DMS79 treated with DMSO at 0.1 percent for 48 hours (cell line): ENCODE results near the gene PLEKHG2.

Source experiments
- DNase-seq: peaks from one replicate; lab custom pipeline; 2025; lab: John Stamatoyannopoulos, UW

Gene PLEKHG2

GRCh38 chr19:39406656-39407409 lies 5.6 kb upstream of the PLEKHG2 start, which contains the start of gene ZFP36:
Gene ZFP36 (plus strand): TSS chr19:39406847. CDS start chr19:39406905, 58 bp downstream.
- peak; percentile 54 for DNase-seq

- no peak for DNase-seq
These were observed 5.1 kb upstream of the PLEKHG2 start for GRCh38 chr19:39407410-39407659.

- peak; percentile 5 for DNase-seq
These were observed 4.6 kb upstream of the PLEKHG2 start for GRCh38 chr19:39407660-39408391.

GRCh38 chr19:39408392-39409207 lies 3.9 kb upstream of the PLEKHG2 start:
- DNase-seq = peak; percentile 62

GRCh38 chr19:39409208-39410016 lies 3.1 kb upstream of the PLEKHG2 start:
- DNase-seq = peak; percentile 91

GRCh38 chr19:39410017-39410830 lies 2.2 kb upstream of the PLEKHG2 start:
- peak; percentile 33 for DNase-seq

- no peak for DNase-seq
These were observed 1.7 kb upstream of the PLEKHG2 start for GRCh38 chr19:39410831-39411080.

- no peak for DNase-seq
These were observed 1.2 kb upstream of the PLEKHG2 start for GRCh38 chr19:39411081-39411831.

GRCh38 chr19:39411832-39412099 lies 703 bp upstream of the PLEKHG2 start:
- peak; percentile 95 for DNase-seq

- no peak for DNase-seq
These were observed 400 bp downstream of the PLEKHG2 start for GRCh38 chr19:39412867-39413271.

- peak; percentile 53 for DNase-seq
These were observed 922 bp downstream of the PLEKHG2 start for GRCh38 chr19:39413272-39413910.

GRCh38 chr19:39413911-39414608 lies 1.6 kb downstream of the PLEKHG2 start:
- DNase-seq = peak; percentile 38

GRCh38 chr19:39415111-39416046 lies 2.9 kb downstream of the PLEKHG2 start:
- no peak for DNase-seq

GRCh38 chr19:39416152-39417120 lies 4.0 kb downstream of the PLEKHG2 start:
- DNase-seq = no peak

- DNase-seq = no peak
These were observed 5.2 kb downstream of the PLEKHG2 start for GRCh38 chr19:39417463-39418181.

- DNase-seq = no peak
These were observed 6.5 kb downstream of the PLEKHG2 start for GRCh38 chr19:39419003-39419402.

- no peak for DNase-seq
These were observed 8.3 kb downstream of the PLEKHG2 start for GRCh38 chr19:39420769-39421168.
